GM18909 (cell line): ENCODE data around the gene SYNPO2L.

ENCODE experiments used
- ATAC-seq: cut with Tn5 transposase; IDR thresholded peaks from one replicate; pipeline ENCODE4 v1.9.1; 2021; ENCODE audit warnings: mild to moderate bottlenecking; ENCODE audit not compliant: unreplicated experiment, poor library complexity

SYNPO2L gene

GRCh38 chr10:73650537-73651331 is 5.1 kb downstream of the SYNPO2L start:
- ATAC-seq = no peak

- ATAC-seq = no peak
These were observed 5.8 kb downstream of the SYNPO2L start for GRCh38 chr10:73649876-73650536.

- ATAC-seq = no peak
These were observed 6.6 kb downstream of the SYNPO2L start for GRCh38 chr10:73648975-73649829.

- ATAC-seq = no peak
These were observed 7.8 kb downstream of the SYNPO2L start for GRCh38 chr10:73647875-73648651.

GRCh38 chr10:73647211-73647874 is 8.5 kb downstream of the SYNPO2L start:
- no peak for ATAC-seq

GRCh38 chr10:73646598-73647041 is 9.2 kb downstream of the SYNPO2L start:
- ATAC-seq = no peak

- ATAC-seq = no peak
These were observed 10.6 kb downstream of the SYNPO2L start for GRCh38 chr10:73645251-73645650.

GRCh38 chr10:73644767-73645166 is 11.1 kb downstream of the SYNPO2L start:
- no peak for ATAC-seq

GRCh38 chr10:73644015-73644743 is 11.7 kb downstream of the SYNPO2L start:
- peak; percentile 51 for ATAC-seq

- no peak for ATAC-seq
These were observed 12.5 kb downstream of the SYNPO2L start for GRCh38 chr10:73643362-73643761.

GRCh38 chr10:73641328-73642060 is 14.3 kb downstream of the SYNPO2L start, which contains the start of gene MYOZ1:
Gene MYOZ1 (minus strand): TSS chr10:73641474. CDS start chr10:73640017, 1,457 bp downstream.
- ATAC-seq = no peak

- no peak for ATAC-seq
These were observed 16.5 kb downstream of the SYNPO2L start for GRCh38 chr10:73639286-73639685.

GRCh38 chr10:73635781-73636180 is 20.0 kb downstream of the SYNPO2L start:
- no peak for ATAC-seq

GRCh38 chr10:73634421-73634820 is 21.4 kb downstream of the SYNPO2L start:
- ATAC-seq = no peak

- no peak for ATAC-seq
These were observed 26.7 kb downstream of the SYNPO2L start for GRCh38 chr10:73629165-73629564.

GRCh38 chr10:73628405-73628804 is 27.4 kb downstream of the SYNPO2L start:
- no peak for ATAC-seq

GRCh38 chr10:73627300-73627699 is 28.5 kb downstream of the SYNPO2L start:
- no peak for ATAC-seq
